NCI-H187 (cell line): ENCODE data around the gene ODAD2.

Source experiments
- DNase-seq, 2 experiments: peaks; one replicate each; lab custom pipeline; 2025; lab: John Stamatoyannopoulos, UW

Gene ODAD2

GRCh38 chr10:27770181-27770580, 228.7 kb downstream of the ODAD2 start:
- DNase-seq, result no peak
